Spinal cord (tissue), 10 donors: ENCODE data around the gene CACNA1D. TPM values are rescaled to one million over a fixed set of nuclear protein-coding genes. Genes with fewer than 3 reads are reported as not detected.
"Not testable (repeated sequence)": the region's sequence is repeated elsewhere in the genome, so short reads cannot be mapped to it uniquely, and the experiment has no call there.

Experiments used
- DNase-seq, 6 donors: peaks; one replicate each; pipeline versions ENCODE4 v3.0.0 to v3.0.0-alpha.2; 2013 to 2015; ENCODE audit warnings: low spot score in 6 of 6, low read depth in 4 of 6
- H3K27ac ChIP-seq: one replicate; pipeline ENCODE4 v1.5.1; 2013; ENCODE audit warnings: low read depth, low read length, control low read depth
- H3K27me3 ChIP-seq: one replicate; pipeline ENCODE4 v1.6.1; 2013; ENCODE audit warnings: low read length; ENCODE audit not compliant: control insufficient read depth, insufficient read depth
- H3K36me3 ChIP-seq: one replicate; pipeline ENCODE4 v1.6.1; 2013; ENCODE audit warnings: low read length; ENCODE audit not compliant: control insufficient read depth, insufficient read depth
- H3K4me1 ChIP-seq: one replicate; pipeline ENCODE4 v1.6.1; 2013; ENCODE audit warnings: low read length; ENCODE audit not compliant: control insufficient read depth, insufficient read depth
- H3K4me3 ChIP-seq: one replicate; pipeline ENCODE4 v1.5.1; 2013; ENCODE audit warnings: low read depth, low read length, control low read depth
- H3K9me3 ChIP-seq: one replicate; pipeline ENCODE4 v1.6.1; 2013; ENCODE audit warnings: low read length; ENCODE audit not compliant: control insufficient read depth, insufficient read depth
- WGBS: methylation state at CpG from one replicate; pipeline ENCODE4 v1.1.5; 2013; ENCODE audit warnings: missing lambda C conversion rate; ENCODE audit not compliant: insufficient coverage; 5-methylcytosine and 5-hydroxymethylcytosine counted together
- polyA plus RNA-seq, 2 donors: library from polyadenylated mRNA; unstranded; fragments of 120-200 nt; gene quantifications; one replicate each; pipeline ENCODE4 v1.2.1, GENCODE V29; 2013; ENCODE audit not compliant: insufficient read length in 2 of 2
- total RNA-seq, 2 donors: library from RNA; depleted of rRNA in 1 of 2; stranded (reverse); fragments of 120-200 nt in 1 of 2; fragments of >200 nt in 1 of 2; gene quantifications; one replicate each; pipeline versions ENCODE4 v1.2.3 to v1.2.4, GENCODE V29; 2013 to 2014
- donor health status: healthy.

The CACNA1D gene
- total and polyA plus RNA-seq, 4 donors = 14.1 to 37.5 (median 24.4) TPM

DNA sequence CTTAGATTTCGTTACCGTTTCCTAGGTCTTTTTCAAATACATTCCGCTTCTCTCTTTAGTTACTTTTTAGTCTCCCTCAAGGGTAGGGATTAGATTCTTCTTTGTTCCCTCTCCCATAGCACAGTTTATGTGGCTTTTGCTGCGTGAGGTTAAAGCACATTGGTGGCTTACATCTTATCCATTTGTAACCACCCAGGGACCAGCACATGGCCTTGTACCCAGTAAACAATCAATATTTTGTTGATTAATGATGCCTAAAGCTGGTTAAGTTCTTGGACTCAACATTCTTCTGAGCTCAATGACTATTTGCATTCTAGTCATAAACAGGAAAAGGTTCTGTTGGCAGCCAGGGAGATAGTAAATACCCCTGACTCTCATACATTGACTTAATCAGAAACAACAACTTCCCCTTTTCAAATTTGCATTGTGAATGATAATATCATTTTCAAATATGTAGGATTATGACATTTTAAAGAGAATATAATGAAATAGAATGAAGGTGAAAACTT lies 60.2 kb downstream of the CACNA1D start:
- Histone ChIP-seq H3K4me1 (peaks cover 4% of the 10 kb centered on the region), H3K36me3 (no peaks in the 10 kb centered on the region), H3K27ac (peak overlapping the region; percentile 68), H3K4me3 (no peak overlapping the region), H3K27me3 (no peaks in the 10 kb centered on the region), H3K9me3 (peaks cover 5% of the 10 kb centered on the region)
- 80% methylated on average over 1 of the region's 4 CpGs for WGBS
- no peak for DNase-seq

DNA sequence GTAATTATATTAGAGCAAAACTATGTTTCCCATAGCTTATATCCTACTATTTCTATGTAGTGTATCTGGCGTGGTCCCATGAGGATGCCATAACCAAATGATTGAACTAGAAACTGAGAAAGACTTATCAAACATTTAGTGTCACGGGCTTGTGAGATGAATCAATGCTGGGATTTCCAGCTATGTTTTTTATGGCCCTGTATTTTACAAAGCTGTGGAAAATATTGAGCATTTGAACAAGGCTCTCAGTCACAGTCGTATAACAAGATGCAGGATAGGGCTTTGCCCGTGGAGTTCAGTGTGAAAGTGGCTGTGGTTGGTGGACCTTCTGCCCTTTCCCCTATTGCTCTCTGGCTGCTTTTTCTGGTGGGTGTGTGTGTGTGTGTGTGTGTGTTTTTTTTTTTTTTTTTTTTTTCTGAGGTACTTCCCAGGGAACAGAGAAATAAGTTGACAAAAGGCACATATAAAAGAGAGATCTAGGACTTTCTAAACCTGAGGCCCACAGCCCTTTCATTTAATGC lies 60.7 kb downstream of the CACNA1D start:
- WGBS = 77% methylated on average over 3 of the region's 4 CpGs
- H3K36me3 ChIP-seq = no peaks in the 10 kb centered on the region
- H3K9me3 ChIP-seq = peaks cover 5% of the 10 kb centered on the region
- H3K27me3 ChIP-seq = no peaks in the 10 kb centered on the region
- peak overlapping the region; percentile 68 for H3K27ac ChIP-seq
- DNase-seq = no peak
- H3K4me1 ChIP-seq = peaks cover 2% of the 10 kb centered on the region
- H3K4me3 ChIP-seq = no peak overlapping the region

DNA sequence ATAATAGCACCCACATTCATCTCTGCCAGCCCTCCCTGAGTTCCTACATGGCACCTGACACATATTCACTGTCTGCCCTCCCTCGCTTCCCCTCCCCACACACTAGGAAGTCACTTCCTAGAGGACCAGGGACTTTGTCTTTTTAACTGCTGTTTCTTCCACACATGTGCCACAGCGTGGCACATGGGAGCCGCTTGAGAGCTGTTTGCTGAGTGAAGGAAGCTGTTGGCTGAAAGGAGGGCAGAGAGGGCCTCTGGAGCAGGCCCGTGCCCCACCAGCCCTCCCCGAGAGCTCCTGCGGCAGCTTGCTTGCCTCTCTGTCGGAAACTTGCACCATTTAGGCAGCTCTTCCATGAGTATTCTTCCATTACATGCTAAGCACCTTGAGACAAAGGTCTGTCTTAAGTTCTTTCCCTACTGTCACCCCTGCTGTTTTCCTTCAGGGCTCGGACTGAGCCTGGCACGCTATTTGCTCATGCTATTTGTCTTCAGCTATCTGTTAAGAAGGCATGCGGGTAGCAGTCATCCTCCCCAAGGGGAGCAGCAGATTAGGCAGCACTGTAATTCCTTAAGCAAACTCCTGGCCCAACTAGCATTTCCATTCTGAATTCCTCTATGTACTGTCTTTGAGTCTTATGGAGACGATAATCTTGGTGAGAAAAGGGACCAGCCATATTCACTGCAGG lies 72.2 kb downstream of the CACNA1D start:
- Histone ChIP-seq H3K27me3 (no peaks in the 10 kb centered on the region), H3K9me3 (no peaks in the 10 kb centered on the region), H3K4me3 (no peak overlapping the region), H3K4me1 (peaks cover 4% of the 10 kb centered on the region), H3K36me3 (no peaks in the 10 kb centered on the region), H3K27ac (no peak overlapping the region)
- 66% methylated on average over 7 of the region's 11 CpGs for WGBS
- no peak for DNase-seq

DNA sequence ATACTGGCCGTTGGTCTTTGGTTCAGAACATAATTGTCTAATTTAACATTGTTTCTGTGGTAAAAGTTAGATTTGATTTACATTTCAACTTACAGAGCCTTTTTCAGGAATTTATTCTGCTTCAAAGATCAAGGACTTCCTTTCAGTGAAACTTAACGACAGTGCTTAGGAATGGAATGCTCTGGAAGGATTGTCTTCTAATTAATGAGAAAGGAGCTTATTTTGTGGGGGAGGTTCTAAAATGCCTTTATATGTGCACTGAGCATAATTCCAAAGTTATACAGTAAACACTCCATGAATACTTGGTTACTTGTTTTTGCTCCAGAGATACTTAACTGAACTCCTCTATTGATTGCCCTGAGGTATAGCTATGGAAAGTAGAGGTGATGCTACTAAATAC lies 75.7 kb downstream of the CACNA1D start:
- no peak for DNase-seq
- Histone ChIP-seq H3K27ac (peak overlapping the region; percentile 43), H3K4me3 (no peak overlapping the region), H3K36me3 (no peaks in the 10 kb centered on the region), H3K9me3 (no peaks in the 10 kb centered on the region), H3K27me3 (no peaks in the 10 kb centered on the region), H3K4me1 (peaks cover 4% of the 10 kb centered on the region)
- no CpG with 5 or more reads among the region's 2 CpGs for WGBS

DNA sequence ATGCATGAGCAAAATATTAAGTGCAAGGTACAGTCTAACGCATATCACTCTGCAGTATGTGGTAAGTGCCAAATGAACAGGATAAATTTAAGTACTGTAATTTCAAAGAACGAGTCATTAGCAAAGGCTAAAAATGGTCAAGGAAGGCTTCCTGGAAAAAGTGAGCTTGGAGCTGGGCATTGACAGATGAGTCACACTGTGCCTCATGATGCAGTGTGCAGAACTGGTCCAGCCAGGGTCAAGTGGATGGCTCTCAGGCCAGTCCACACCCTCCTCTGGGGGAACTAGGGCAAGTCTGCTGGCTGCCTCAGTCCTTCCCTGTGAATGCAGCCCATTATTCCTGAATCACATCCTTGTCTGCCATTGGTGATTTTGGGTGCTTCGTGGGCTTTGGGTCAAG lies 76.3 kb downstream of the CACNA1D start:
- peaks cover 4% of the 10 kb centered on the region for H3K4me1 ChIP-seq
- 90% methylated on average over 3 of the region's 3 CpGs for WGBS
- no peaks in the 10 kb centered on the region for H3K27me3 ChIP-seq
- no peak overlapping the region for H3K4me3 ChIP-seq
- H3K27ac ChIP-seq = no peak overlapping the region
- no peaks in the 10 kb centered on the region for H3K36me3 ChIP-seq
- no peak for DNase-seq
- H3K9me3 ChIP-seq = no peaks in the 10 kb centered on the region

DNA sequence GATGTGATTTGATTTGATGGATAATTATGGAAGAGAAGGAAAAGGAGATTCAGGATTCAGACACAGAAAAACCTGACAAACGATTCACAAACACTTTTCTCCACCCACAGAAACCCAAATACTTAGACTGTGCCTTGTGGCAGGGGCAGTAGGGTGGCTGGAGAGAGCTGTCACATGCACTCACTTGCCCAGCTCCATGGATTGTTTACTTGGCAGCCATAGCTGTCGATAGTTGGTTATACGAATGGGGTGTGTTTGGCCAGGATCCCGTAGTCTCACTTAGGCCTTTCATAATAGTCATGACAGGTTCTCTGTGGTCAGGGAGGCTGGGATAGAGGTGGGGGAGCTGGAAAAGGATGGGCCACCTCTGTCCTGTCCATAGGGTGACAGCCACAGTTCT lies 76.9 kb downstream of the CACNA1D start:
- DNase-seq = no peak
- H3K27ac ChIP-seq = no peak overlapping the region

DNA sequence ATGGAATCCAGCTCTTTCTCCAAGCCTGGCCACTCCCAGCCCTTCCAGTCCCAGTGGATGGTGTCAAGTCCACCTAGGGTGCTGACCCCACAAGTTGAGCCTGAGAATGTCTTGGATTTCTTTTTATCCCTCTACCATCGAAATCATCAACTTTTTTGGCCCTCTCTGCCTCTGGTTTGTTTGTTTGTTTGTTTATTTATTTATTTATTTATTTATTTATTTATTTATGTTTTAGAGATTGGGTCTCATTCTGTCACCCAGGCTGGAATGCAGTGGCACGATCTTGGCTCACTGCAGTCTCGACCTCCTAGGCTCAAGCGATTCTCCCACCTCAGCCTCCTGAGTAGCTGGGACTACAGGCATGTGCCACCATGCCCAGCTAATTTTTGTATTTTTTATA lies 77.8 kb downstream of the CACNA1D start:
- H3K36me3 ChIP-seq, H3K27me3 ChIP-seq, DNase-seq, H3K9me3 ChIP-seq, H3K27ac ChIP-seq, H3K4me3 ChIP-seq, H3K4me1 ChIP-seq: not testable (repeated sequence)
- WGBS = 94% methylated on average over 3 of the region's 4 CpGs

More for the DNA sequence above, 76.9 kb downstream of the CACNA1D start:
- Histone ChIP-seq H3K9me3 (no peaks in the 10 kb centered on the region), H3K27me3 (no peaks in the 10 kb centered on the region), H3K36me3 (no peaks in the 10 kb centered on the region), H3K4me3 (no peak overlapping the region), H3K4me1 (peaks cover 4% of the 10 kb centered on the region)
- 63% methylated on average over 3 of the region's 4 CpGs for WGBS

DNA sequence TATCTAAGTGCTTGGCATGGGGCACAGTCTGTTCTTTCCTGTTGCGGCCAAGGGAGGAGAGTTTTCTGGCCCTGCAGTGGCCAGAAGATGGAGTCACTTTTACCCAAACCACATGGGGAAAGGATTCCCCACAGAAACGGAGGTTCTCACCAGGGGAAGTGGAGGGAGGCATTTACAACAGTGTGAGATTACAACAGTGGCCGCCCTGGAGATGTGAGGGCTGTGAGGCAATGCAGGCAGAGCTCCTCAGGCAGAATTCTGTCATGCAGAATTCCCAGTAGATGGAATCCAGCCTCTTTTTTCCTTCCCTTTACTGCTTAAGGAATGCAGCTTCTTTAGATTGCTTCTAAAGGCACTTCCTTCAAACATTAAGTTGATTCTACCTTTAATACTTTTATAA lies 83.1 kb downstream of the CACNA1D start:
- no CpG with 5 or more reads among the region's 3 CpGs for WGBS
- no peak for DNase-seq
- H3K27me3 ChIP-seq = no peaks in the 10 kb centered on the region

DNA sequence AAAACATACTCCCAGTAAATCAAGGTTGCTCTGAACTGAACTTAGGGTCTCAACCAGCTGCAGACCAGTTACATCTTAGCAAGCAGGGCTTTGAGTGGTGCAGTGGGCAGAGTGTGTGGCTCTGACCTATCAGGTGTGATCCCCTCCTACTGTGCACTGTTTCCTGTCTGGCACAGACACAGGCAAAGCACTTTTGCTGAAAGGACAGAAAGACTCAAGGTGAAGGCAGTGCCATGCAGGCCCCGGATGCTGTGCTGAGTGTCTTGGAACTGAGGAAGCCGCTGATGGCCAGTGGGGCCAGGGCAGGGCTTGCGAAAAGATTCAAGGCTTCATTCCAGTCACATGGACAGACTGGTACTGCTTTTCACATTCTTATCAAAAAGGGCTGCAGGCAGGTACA lies 85.2 kb downstream of the CACNA1D start:
- no peaks in the 10 kb centered on the region for H3K27me3 ChIP-seq
- 91% methylated on average over 3 of the region's 3 CpGs for WGBS

More for the DNA sequence above, 83.1 kb downstream of the CACNA1D start:
- Histone ChIP-seq H3K36me3 (no peaks in the 10 kb centered on the region), H3K9me3 (no peaks in the 10 kb centered on the region), H3K4me1 (peaks cover 10% of the 10 kb centered on the region), H3K4me3 (no peak overlapping the region), H3K27ac (no peak overlapping the region)

DNA sequence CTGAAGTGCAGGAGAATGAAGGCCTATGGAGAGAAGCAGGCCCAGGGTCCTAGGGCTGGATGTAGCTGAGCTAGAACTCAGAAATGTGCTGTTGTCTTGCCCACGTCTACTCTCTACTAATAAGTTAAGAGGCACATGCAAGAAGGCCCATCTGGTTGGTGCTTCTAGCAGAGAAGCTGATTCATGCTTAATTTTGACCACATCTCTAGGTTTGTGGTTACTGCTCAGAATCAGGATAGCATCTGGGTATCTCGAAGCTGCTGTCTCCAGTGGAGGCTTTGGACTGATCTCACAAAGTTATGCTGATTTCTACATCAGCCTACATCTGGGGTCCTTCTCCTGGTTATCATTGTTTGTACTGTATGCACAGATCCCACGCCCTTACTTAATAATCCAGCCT lies 87.3 kb downstream of the CACNA1D start:
- 83% methylated on average over 1 of the region's 3 CpGs for WGBS
- peaks cover 18% of the 10 kb centered on the region for H3K4me1 ChIP-seq
- no peak overlapping the region for H3K27ac ChIP-seq

More for the DNA sequence above, 85.2 kb downstream of the CACNA1D start:
- DNase-seq = no peak
- Histone ChIP-seq H3K9me3 (no peaks in the 10 kb centered on the region), H3K4me3 (no peak overlapping the region), H3K4me1 (peaks cover 10% of the 10 kb centered on the region), H3K27ac (no peak overlapping the region), H3K36me3 (no peaks in the 10 kb centered on the region)

More for the DNA sequence above, 87.3 kb downstream of the CACNA1D start:
- no peak overlapping the region for H3K4me3 ChIP-seq
- no peak for DNase-seq
- H3K27me3 ChIP-seq = no peaks in the 10 kb centered on the region
- H3K9me3 ChIP-seq = no peaks in the 10 kb centered on the region
- no peaks in the 10 kb centered on the region for H3K36me3 ChIP-seq
